IMR-90 (cell line): ENCODE measurements around the gene DAB2. TPM values are rescaled to one million over a fixed set of nuclear protein-coding genes. Genes with fewer than 3 reads are reported as not detected.

ENCODE experiments used
- ATAC-seq: fragments of 200-7000 bp; cut with Tn5 transposase; 2 replicates; pipeline ENCODE4 v1.9.1; 2020; ENCODE audit warnings: low read depth, mild to moderate bottlenecking, moderate library complexity
- BruUV-seq: library from RNA; stranded (reverse); fragments of 400-500 nt; replicated peaks from 2 replicates; lab custom pipeline; 2021; lab: Mats Ljungman, UMichigan
- CTCF ChIA-PET: fragments of 300-600 bp; formaldehyde crosslinking; extraction: SDS; loops from one replicate; lab custom pipeline; 2021; ENCODE audit warnings: antibody characterized with exemption; lab: Yijun Ruan, JAX
- POLR2A ChIA-PET: fragments of 300-600 bp; sonication (Branson Sonifier 250); formaldehyde crosslinking; loops from one replicate; lab custom pipeline; 2022; ENCODE audit warnings: antibody characterized with exemption; ENCODE audit not compliant: unreplicated experiment; lab: Charles Lee
- DNase-seq: peaks from one replicate; pipeline ENCODE4 v3.0.0; 2013
- H2AFZ ChIP-seq: replicated peaks from 2 replicates; pipeline ENCODE3; 2013; ENCODE audit warnings: low read length, mild to moderate bottlenecking; ENCODE audit not compliant: poor library complexity
- H2AK5ac ChIP-seq: 2 replicates; pipeline ENCODE4 v1.6.1; 2013; ENCODE audit warnings: low read depth, low read length, inconsistent platforms
- H2AK9ac ChIP-seq: replicated peaks from 2 replicates; pipeline ENCODE3; 2013; ENCODE audit warnings: mild to moderate bottlenecking, low read depth, low read length, moderate library complexity; ENCODE audit not compliant: poor library complexity
- H2BK120ac ChIP-seq: 2 replicates; pipeline ENCODE4 v1.6.1; 2013; ENCODE audit warnings: low read depth, low read length, inconsistent platforms
- H2BK15ac ChIP-seq: 3 replicates; pipeline ENCODE4 v1.6.1; 2013; ENCODE audit warnings: low read depth, low read length, inconsistent platforms
- H2BK20ac ChIP-seq: 2 replicates; pipeline ENCODE4 v1.6.1; 2013; ENCODE audit warnings: low read depth, mild to moderate bottlenecking, inconsistent platforms, low read length, moderate library complexity
- H2BK5ac ChIP-seq: 2 replicates; pipeline ENCODE4 v1.6.1; 2013; ENCODE audit warnings: mild to moderate bottlenecking, low read depth, low read length, inconsistent platforms; ENCODE audit not compliant: poor library complexity, severe bottlenecking
- H3K14ac ChIP-seq: replicated peaks from 2 replicates; pipeline ENCODE4 v1.6.1; 2013; ENCODE audit warnings: low read depth, low read length, inconsistent platforms
- H3K18ac ChIP-seq: 2 replicates; pipeline ENCODE4 v1.6.1; 2013; ENCODE audit warnings: low read depth, low read length, control low read depth
- H3K23ac ChIP-seq: 2 replicates; pipeline ENCODE4 v1.6.1; 2013; ENCODE audit warnings: low read depth, low read length, inconsistent platforms
- H3K27ac ChIP-seq: 2 replicates; pipeline ENCODE4 v1.5.1; 2013; ENCODE audit warnings: mild to moderate bottlenecking, control low read depth, low read length; ENCODE audit not compliant: insufficient read depth
- H3K27me3 ChIP-seq: 2 replicates; pipeline ENCODE4 v1.6.1; 2013; ENCODE audit warnings: low read length; ENCODE audit not compliant: control insufficient read depth, insufficient read depth
- H3K36me3 ChIP-seq: 2 replicates; pipeline ENCODE4 v1.6.1; 2013; ENCODE audit warnings: low read length, mixed read lengths; ENCODE audit not compliant: control insufficient read depth, insufficient read depth
- H3K4ac ChIP-seq: 2 replicates; pipeline ENCODE4 v1.6.1; 2013; ENCODE audit warnings: low read depth, low read length, inconsistent platforms
- H3K4me1 ChIP-seq: 2 replicates; pipeline ENCODE4 v1.6.1; 2013; ENCODE audit warnings: low read length, mixed read lengths; ENCODE audit not compliant: control insufficient read depth, insufficient read depth
- H3K4me2 ChIP-seq: 2 replicates; pipeline ENCODE4 v1.6.1; 2013; ENCODE audit warnings: low read depth, mild to moderate bottlenecking, control low read depth, low read length, moderate library complexity
- H3K4me3 ChIP-seq: 2 replicates; pipeline ENCODE4 v1.5.1; 2013; ENCODE audit warnings: low read depth, mild to moderate bottlenecking, control low read depth, low read length, moderate library complexity; ENCODE audit not compliant: insufficient read depth
- H3K56ac ChIP-seq: 2 replicates; pipeline ENCODE4 v1.6.1; 2013; ENCODE audit warnings: low read length, inconsistent platforms; ENCODE audit not compliant: insufficient read depth; ENCODE audit errors: extremely low read depth
- H3K79me1 ChIP-seq, 2 experiments: 2 replicates each; pipeline ENCODE4 v1.6.1; 2013; ENCODE audit warnings: low read length in 2 of 2, inconsistent platforms in 1 of 2, low read depth in 1 of 2
- H3K9ac ChIP-seq: 2 replicates; pipeline ENCODE4 v1.6.1; 2013; ENCODE audit warnings: low read depth, low read length, control low read depth
- H3K9me1 ChIP-seq: 2 replicates; pipeline ENCODE4 v1.6.1; 2013; ENCODE audit warnings: low read length, inconsistent platforms; ENCODE audit not compliant: insufficient read depth
- H3K9me3 ChIP-seq: 2 replicates; pipeline ENCODE4 v1.6.1; 2013; ENCODE audit warnings: low read length; ENCODE audit not compliant: control insufficient read depth, insufficient read depth
- H4K20me1 ChIP-seq: 2 replicates; pipeline ENCODE4 v1.6.1; 2013; ENCODE audit warnings: low read length, inconsistent platforms; ENCODE audit not compliant: insufficient read depth
- H4K5ac ChIP-seq: 2 replicates; pipeline ENCODE4 v1.6.1; 2013; ENCODE audit warnings: mild to moderate bottlenecking, low read depth, low read length, control low read depth
- H4K8ac ChIP-seq, 2 experiments: 2 replicates each; pipeline ENCODE4 v1.6.1; 2013; ENCODE audit warnings: low read depth in 2 of 2, low read length in 2 of 2, control low read depth in 1 of 2, inconsistent platforms in 1 of 2
- H4K91ac ChIP-seq: 2 replicates; pipeline ENCODE4 v1.6.1; 2013; ENCODE audit warnings: low read depth, low read length, inconsistent platforms; ENCODE audit not compliant: insufficient read depth
- BHLHE40 ChIP-seq: fragments of 150-350 bp; IDR thresholded peaks from 2 replicates; pipeline ENCODE4 v1.6.1; 2016; ENCODE audit warnings: mild to moderate bottlenecking, low read depth, low read length
- CEBPB ChIP-seq: IDR thresholded peaks from 2 replicates; pipeline ENCODE4 v1.6.1; 2012; ENCODE audit warnings: low read depth, low read length, improper control_type of control experiment
- CHD1 ChIP-seq: IDR thresholded peaks from 2 replicates; pipeline ENCODE4 v1.6.1; 2012; ENCODE audit warnings: low read depth, low read length, improper control_type of control experiment
- CTCF ChIP-seq: conservative IDR thresholded peaks from 2 replicates; pipeline ENCODE4 v1.5.1; 2012; ENCODE audit warnings: mild to moderate bottlenecking, low read depth, low read length, improper control_type of control experiment
- FOS ChIP-seq: fragments of 150-350 bp; IDR thresholded peaks from 2 replicates; pipeline ENCODE4 v1.6.1; 2016; ENCODE audit warnings: low read depth, low read length
- MAFK ChIP-seq: IDR thresholded peaks from 2 replicates; pipeline ENCODE4 v1.6.1; 2012; ENCODE audit warnings: low read depth, low read length, improper control_type of control experiment
- MAZ ChIP-seq: IDR thresholded peaks from 2 replicates; pipeline ENCODE4 v1.6.1; 2012; ENCODE audit warnings: low read depth, mild to moderate bottlenecking, low read length, improper control_type of control experiment, moderate library complexity, borderline replicate concordance
- MXI1 ChIP-seq: IDR thresholded peaks from 2 replicates; pipeline ENCODE4 v1.6.1; 2012; ENCODE audit warnings: low read depth, mild to moderate bottlenecking, low read length, moderate library complexity, borderline replicate concordance
- POLR2A ChIP-seq: IDR thresholded peaks from 2 replicates; pipeline ENCODE4 v1.6.1; 2012; ENCODE audit warnings: mild to moderate bottlenecking, low read depth, low read length
- RCOR1 ChIP-seq: IDR thresholded peaks from 2 replicates; pipeline ENCODE4 v1.6.1; 2012; ENCODE audit warnings: mild to moderate bottlenecking, low read length, improper control_type of control experiment; ENCODE audit not compliant: insufficient replicate concordance
- RFX5 ChIP-seq: IDR thresholded peaks from 2 replicates; pipeline ENCODE4 v1.8.0; 2012; ENCODE audit warnings: low read depth, mild to moderate bottlenecking, low read length, moderate library complexity
- SMC3 ChIP-seq: fragments of 150-350 bp; IDR thresholded peaks from 2 replicates; pipeline ENCODE4 v1.6.1; 2016; ENCODE audit warnings: low read depth, mild to moderate bottlenecking, antibody characterized with exemption, low read length, moderate library complexity
- WGBS, 2 experiments: methylation state at CpG; one replicate each; pipeline versions ENCODE4 v1.1.5 to v1.1.7; 2013; ENCODE audit warnings: missing lambda C conversion rate in 2 of 2; ENCODE audit not compliant: insufficient read length in 1 of 2; ENCODE audit errors: extremely low coverage in 2 of 2; 5-methylcytosine and 5-hydroxymethylcytosine counted together
- dilution Hi-C: fragments of 300-500 bp; cut with HindIII; formaldehyde crosslinking; loops from one replicate; pipeline ENCODE4 v1.14.3; 2018; ENCODE audit warnings: low sequenced_read_pairs; ENCODE audit not compliant: unreplicated experiment
- in situ Hi-C: fragments of 300-500 bp; cut with MboI; formaldehyde crosslinking; loops from 3 replicates; pipeline ENCODE4 v1.14.3; 2019; ENCODE audit warnings: low sequenced_read_pairs, inconsistent platforms, mixed read lengths
- intact Hi-C: fragments of 100-400 bp; cut with micrococcal nuclease; formaldehyde crosslinking; loops from 2 replicates; pipeline ENCODE4 v1.10.0; 2022
- polyA plus RNA-seq, 3 experiments: library from polyadenylated mRNA; depleted of rRNA; stranded (reverse); fragments of >200 nt; gene quantifications; 2 replicates each; pipeline ENCODE4 v1.2.3, GENCODE V29; 2012; ENCODE audit warnings: low replicate concordance in 1 of 3
- total RNA-seq: library from RNA; depleted of rRNA; stranded (reverse); fragments of >200 nt; gene quantifications from 2 replicates; pipeline ENCODE4 v1.2.3, GENCODE V29; 2012
- TF ChIP-seq, protein P1 (sequence below): fragments of 150-350 bp; IDR thresholded peaks from 2 replicates; pipeline ENCODE4 v1.6.1; 2016; ENCODE audit warnings: low read depth, mild to moderate bottlenecking, low read length, moderate library complexity, borderline replicate concordance
- TF ChIP-seq, protein P2 (sequence below): fragments of 150-350 bp; IDR thresholded peaks from 2 replicates; pipeline ENCODE4 v1.6.1; 2017; ENCODE audit warnings: mild to moderate bottlenecking, antibody characterized with exemption, low read length, low read depth

DAB2 gene
- total and polyA plus RNA-seq, 2 of the 4 experiments (the other 2 are of a cell fraction) = 50.0 to 101 TPM

DNA sequence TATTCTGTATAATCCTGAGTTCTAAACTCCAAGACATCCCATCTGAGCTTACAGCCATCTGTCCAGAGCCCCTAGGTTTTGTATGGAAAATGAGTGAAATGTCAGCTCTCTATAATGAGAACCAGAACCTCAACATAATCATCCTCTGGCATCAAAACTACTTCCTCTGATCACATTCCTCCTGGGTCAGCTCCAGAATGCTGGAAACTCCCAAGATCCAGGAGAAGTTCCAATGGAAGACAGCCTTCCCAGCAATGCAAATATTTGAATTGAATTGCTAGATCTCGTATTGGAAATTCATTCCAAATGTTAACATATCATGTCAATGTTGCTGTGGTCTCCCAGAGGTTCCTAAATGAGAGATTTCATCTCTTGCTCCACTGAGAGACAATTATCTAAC, 84.3 kb downstream of the DAB2 start:
- no peak overlapping the region for H3K4me2 ChIP-seq
- CTCF ChIA-PET = no interaction called here

More for the DNA sequence above, 84.3 kb downstream of the DAB2 start:
- H3K36me3 ChIP-seq = no peaks in the 10 kb centered on the region
- H2BK120ac ChIP-seq = no peak overlapping the region
- no peak overlapping the region for H3K23ac ChIP-seq
- no peak overlapping the region for H2BK5ac ChIP-seq
- dilution Hi-C loops = no loop called here
- no peak for TF ChIP-seq BHLHE40
- TF ChIP-seq CTCF = no peak
- no peak for TF ChIP-seq FOS
- TF ChIP-seq CEBPB = no peak
- TF ChIP-seq RCOR1 = no peak
- TF ChIP-seq POLR2A = no peak
- TF ChIP-seq, protein P1, sequence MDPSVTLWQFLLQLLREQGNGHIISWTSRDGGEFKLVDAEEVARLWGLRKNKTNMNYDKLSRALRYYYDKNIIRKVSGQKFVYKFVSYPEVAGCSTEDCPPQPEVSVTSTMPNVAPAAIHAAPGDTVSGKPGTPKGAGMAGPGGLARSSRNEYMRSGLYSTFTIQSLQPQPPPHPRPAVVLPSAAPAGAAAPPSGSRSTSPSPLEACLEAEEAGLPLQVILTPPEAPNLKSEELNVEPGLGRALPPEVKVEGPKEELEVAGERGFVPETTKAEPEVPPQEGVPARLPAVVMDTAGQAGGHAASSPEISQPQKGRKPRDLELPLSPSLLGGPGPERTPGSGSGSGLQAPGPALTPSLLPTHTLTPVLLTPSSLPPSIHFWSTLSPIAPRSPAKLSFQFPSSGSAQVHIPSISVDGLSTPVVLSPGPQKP = no peak
- TF ChIP-seq SMC3 = no peak
- no peak for TF ChIP-seq CHD1
- TF ChIP-seq, protein P2, sequence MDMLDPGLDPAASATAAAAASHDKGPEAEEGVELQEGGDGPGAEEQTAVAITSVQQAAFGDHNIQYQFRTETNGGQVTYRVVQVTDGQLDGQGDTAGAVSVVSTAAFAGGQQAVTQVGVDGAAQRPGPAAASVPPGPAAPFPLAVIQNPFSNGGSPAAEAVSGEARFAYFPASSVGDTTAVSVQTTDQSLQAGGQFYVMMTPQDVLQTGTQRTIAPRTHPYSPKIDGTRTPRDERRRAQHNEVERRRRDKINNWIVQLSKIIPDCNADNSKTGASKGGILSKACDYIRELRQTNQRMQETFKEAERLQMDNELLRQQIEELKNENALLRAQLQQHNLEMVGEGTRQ = no peak
- TF ChIP-seq MXI1 = no peak
- TF ChIP-seq MAZ = no peak
- TF ChIP-seq MAFK = no peak
- no peak for TF ChIP-seq RFX5
- no peak overlapping the region for H3K14ac ChIP-seq
- BruUV-seq = no TSS peak
- in situ Hi-C loops = no loop called here
- WGBS, 2 experiments = no CpG with 5 or more reads among the region's 1 CpG
- H4K8ac ChIP-seq = no peak overlapping the region
- H3K4ac ChIP-seq = no peak overlapping the region
- H3K9me1 ChIP-seq = no peaks in the 10 kb centered on the region
- no peaks in the 10 kb centered on the region for H4K20me1 ChIP-seq
- no peak overlapping the region for H3K18ac ChIP-seq
- no peak overlapping the region for H3K9ac ChIP-seq
- intact Hi-C loops = no loop called here
- no peak overlapping the region for H2BK15ac ChIP-seq
- no peak overlapping the region for H2BK20ac ChIP-seq
- no peak overlapping the region for H2AK5ac ChIP-seq
- POLR2A ChIA-PET = no interaction called here
- no peak for DNase-seq
- H3K4me3 ChIP-seq = no peak overlapping the region
- no peak overlapping the region for H4K91ac ChIP-seq
- no peaks in the 10 kb centered on the region for H3K9me3 ChIP-seq
- no peaks in the 10 kb centered on the region for H3K4me1 ChIP-seq
- H3K79me1 ChIP-seq = no peaks in the 10 kb centered on the region
- H2AK9ac ChIP-seq = no peak overlapping the region
- H3K27me3 ChIP-seq = peaks cover 10% of the 10 kb centered on the region; the same call in 1 of the 2 replicates
- ATAC-seq = no peak
- no peak overlapping the region for H3K27ac ChIP-seq
- H4K5ac ChIP-seq = no peak overlapping the region
- no peak overlapping the region for H3K56ac ChIP-seq
- no peak overlapping the region for H2AFZ ChIP-seq
